ENCODE data around the gene LPIN3.

The LPIN3 gene

DNA sequence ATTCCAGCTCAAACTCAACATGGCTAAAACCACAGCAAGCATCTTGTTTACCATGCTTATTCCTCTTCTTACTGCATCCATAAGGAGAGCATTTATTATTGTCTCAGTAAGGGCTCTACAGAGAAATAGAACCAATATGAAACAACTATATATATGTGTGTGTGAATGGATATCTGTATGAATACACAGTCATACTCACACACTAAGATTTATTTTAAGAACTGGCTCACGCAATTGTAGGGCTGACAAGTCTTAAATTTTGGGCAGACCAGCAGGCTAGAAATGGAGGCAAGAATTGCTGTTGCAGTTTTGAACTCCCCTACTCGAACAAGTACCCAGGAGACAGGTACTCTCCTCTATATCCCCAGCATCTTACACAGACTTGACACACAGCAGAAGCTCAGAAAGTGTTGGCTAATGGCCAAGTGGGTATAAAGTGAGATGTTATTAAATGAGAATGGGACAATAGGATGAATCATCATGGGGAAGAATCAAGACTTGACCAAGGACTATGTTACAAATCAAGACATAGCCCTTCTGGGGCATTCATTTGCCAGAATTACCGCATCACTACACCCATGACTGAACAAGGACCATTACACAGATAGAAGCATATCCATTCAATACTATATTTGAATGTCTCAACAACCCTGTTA is 36.1 kb upstream of the LPIN3 start:
- H3K4me1 ChIP-seq (ENCODE audit: control extremely low read depth in 1 of 4, control insufficient read depth in 4 of 4, insufficient read depth in 4 of 4, low read length in 3 of 4) = peaks cover 8 to 28% (median 22%) of the 10 kb centered on the region in 4 experiments
- ChIA-PET POLR2A (interaction anchor here (1.0 kb wide), 1 partner anchor 19 kb away, joined by 3 read pairs; no protein-coding TSS in a partner anchor), CTCF (interaction anchor here (1.5 kb wide), 1 partner anchor 12 kb away, joined by 4 read pairs; no protein-coding TSS in a partner anchor)
- H3K9me3 ChIP-seq (ENCODE audit: control extremely low read depth in 1 of 5, control insufficient read depth in 4 of 5, insufficient read depth in 2 of 5, low read depth in 1 of 5, low read length in 4 of 5) = no peaks in the 10 kb centered on the region
- WGBS (ENCODE audit: insufficient coverage) = 100% methylated on average over 1 of the region's 3 CpGs
- H3K4me3 ChIP-seq (ENCODE audit: control insufficient read depth in 1 of 7, extremely low read depth in 1 of 7, insufficient read depth in 4 of 7, low read depth in 2 of 7, low read length in 6 of 7) = peak overlapping the region in 1 of 7 experiments; percentile 31
- no peaks in the 10 kb centered on the region for H3K36me3 ChIP-seq (ENCODE audit: control insufficient read depth in 4 of 4, insufficient read depth in 4 of 4, low read length in 3 of 4)
- H3K27ac ChIP-seq (ENCODE audit: insufficient read depth in 1 of 2, low read depth in 1 of 2, low read length in 2 of 2, poor library complexity in 1 of 2, severe bottlenecking in 2 of 2) = no peak overlapping the region
- H3K27me3 ChIP-seq (replicated peaks in 2 of 5; ENCODE audit: control insufficient read depth in 4 of 5, insufficient read depth in 5 of 5, low read length in 4 of 5) = no peaks in the 10 kb centered on the region
- no peak for DNase-seq

DNA sequence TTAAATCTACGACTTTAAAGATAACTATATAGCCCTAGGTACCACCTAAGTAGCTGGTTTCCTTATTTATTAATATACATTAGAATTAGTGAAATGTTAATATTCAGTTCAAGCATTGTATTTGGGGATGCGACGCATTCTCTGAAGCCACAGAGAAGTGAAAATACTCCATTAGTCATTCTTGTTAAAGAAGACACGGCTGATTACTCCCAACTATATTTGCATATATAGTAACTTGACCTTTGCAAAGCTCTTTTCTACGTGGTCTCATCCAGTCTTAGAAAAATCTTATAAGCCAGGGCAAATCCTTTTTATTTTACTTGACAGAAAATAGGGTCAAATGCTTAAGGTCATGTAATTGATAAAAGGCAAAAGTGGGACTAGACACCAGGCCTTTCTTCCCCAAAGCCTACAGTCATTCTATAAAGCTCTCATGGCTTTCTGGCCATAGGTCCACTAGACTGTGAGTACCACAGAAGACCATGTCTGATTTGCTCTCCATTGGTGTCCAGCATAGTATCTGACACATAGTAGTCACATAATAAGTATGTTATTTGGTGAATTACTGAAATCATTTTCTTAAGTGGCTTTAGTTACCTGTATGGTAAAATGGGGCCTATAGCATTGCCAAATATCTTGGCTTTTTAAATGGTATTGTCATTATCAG is 34.4 kb upstream of the LPIN3 start:
- no peaks in the 10 kb centered on the region for H3K36me3 ChIP-seq (ENCODE audit: control insufficient read depth in 4 of 4, insufficient read depth in 4 of 4, low read length in 3 of 4)
- 100% methylated on average over 3 of the region's 5 CpGs for WGBS (ENCODE audit: insufficient coverage)
- POLR2A ChIA-PET = no interaction called here
- H3K27me3 ChIP-seq (replicated peaks in 2 of 5; ENCODE audit: control insufficient read depth in 4 of 5, insufficient read depth in 5 of 5, low read length in 4 of 5) = no peaks in the 10 kb centered on the region
- no peak overlapping the region for H3K4me3 ChIP-seq (ENCODE audit: control insufficient read depth in 1 of 7, extremely low read depth in 1 of 7, insufficient read depth in 4 of 7, low read depth in 2 of 7, low read length in 6 of 7)
- no peak overlapping the region for H3K27ac ChIP-seq (ENCODE audit: insufficient read depth in 1 of 2, low read depth in 1 of 2, low read length in 2 of 2, poor library complexity in 1 of 2, severe bottlenecking in 2 of 2)
- DNase-seq = no peak
- CTCF ChIA-PET = interaction anchor here (0.8 kb wide), 1 partner anchor 133 kb away, joined by 3 read pairs; no protein-coding TSS in a partner anchor
- H3K4me1 ChIP-seq (ENCODE audit: control extremely low read depth in 1 of 4, control insufficient read depth in 4 of 4, insufficient read depth in 4 of 4, low read length in 3 of 4) = peaks cover 8 to 31% (median 27%) of the 10 kb centered on the region in 4 experiments
- no peaks in the 10 kb centered on the region for H3K9me3 ChIP-seq (ENCODE audit: control extremely low read depth in 1 of 5, control insufficient read depth in 4 of 5, insufficient read depth in 2 of 5, low read depth in 1 of 5, low read length in 4 of 5)

DNA sequence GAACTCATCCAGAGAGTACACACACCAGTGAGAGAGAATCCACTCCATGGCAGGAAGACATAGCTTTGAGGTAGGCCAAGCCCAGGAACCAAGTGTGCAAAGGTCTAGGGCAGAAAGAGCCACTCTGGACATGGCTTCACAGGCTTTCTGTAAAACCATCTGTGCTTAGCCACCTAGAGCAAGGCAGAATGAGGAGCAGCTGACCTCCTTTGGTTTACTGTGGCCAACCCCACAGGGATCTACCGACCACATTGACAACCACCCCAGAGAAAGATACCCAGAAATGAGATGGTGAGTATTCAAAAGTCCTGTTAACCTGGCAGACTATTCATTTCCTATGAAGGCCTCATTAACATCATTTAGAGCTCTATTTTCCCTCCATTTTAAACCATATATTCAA is 33.6 kb upstream of the LPIN3 start:
- H3K27ac ChIP-seq (ENCODE audit: insufficient read depth in 1 of 2, low read depth in 1 of 2, low read length in 2 of 2, poor library complexity in 1 of 2, severe bottlenecking in 2 of 2) = no peak overlapping the region
- H3K36me3 ChIP-seq (ENCODE audit: control insufficient read depth in 4 of 4, insufficient read depth in 4 of 4, low read length in 3 of 4) = peaks cover 0 to 2% (median 0%) of the 10 kb centered on the region in 4 experiments
- H3K27me3 ChIP-seq (replicated peaks in 2 of 5; ENCODE audit: control insufficient read depth in 4 of 5, insufficient read depth in 5 of 5, low read length in 4 of 5) = no peaks in the 10 kb centered on the region
- ChIA-PET CTCF (interaction anchor here (0.9 kb wide), 1 partner anchor 172 kb away, joined by 3 read pairs; no protein-coding TSS in a partner anchor), POLR2A (interaction anchor here (0.5 kb wide), 1 partner anchor 236 kb away, joined by 3 read pairs; no protein-coding TSS in a partner anchor)
- H3K4me3 ChIP-seq (ENCODE audit: control insufficient read depth in 1 of 7, extremely low read depth in 1 of 7, insufficient read depth in 4 of 7, low read depth in 2 of 7, low read length in 6 of 7) = no peak overlapping the region
- no peaks in the 10 kb centered on the region for H3K9me3 ChIP-seq (ENCODE audit: control extremely low read depth in 1 of 5, control insufficient read depth in 4 of 5, insufficient read depth in 2 of 5, low read depth in 1 of 5, low read length in 4 of 5)
- peaks cover 8 to 31% (median 27%) of the 10 kb centered on the region in 4 experiments for H3K4me1 ChIP-seq (ENCODE audit: control extremely low read depth in 1 of 4, control insufficient read depth in 4 of 4, insufficient read depth in 4 of 4, low read length in 3 of 4)
- no peak for DNase-seq
- WGBS (ENCODE audit: insufficient coverage) = 100% methylated on average over 1 of the region's 1 CpG

DNA sequence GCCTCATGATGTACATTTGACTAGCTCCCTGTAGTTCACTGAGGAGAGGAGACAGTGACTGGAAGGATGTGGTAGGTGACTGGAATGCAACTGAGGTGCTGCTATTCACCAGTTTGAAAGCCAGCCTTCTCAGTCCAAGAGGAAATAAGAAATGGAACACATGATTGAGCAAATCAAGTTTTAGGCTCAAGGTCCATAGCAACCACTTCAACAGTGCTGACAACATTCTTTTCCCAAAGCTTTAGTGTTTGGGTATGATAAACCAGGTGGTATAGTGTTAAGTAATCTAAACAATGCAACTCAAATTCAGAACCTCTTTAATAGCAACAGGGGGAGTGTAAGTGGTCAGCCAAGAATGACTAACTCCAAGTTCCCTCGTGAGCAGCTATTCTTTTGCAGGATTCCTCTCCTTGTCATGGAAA is 32.3 kb upstream of the LPIN3 start:
- H3K27me3 ChIP-seq (replicated peaks in 2 of 5; ENCODE audit: control insufficient read depth in 4 of 5, insufficient read depth in 5 of 5, low read length in 4 of 5) = no peaks in the 10 kb centered on the region
- CTCF ChIA-PET = no interaction called here
- H3K4me1 ChIP-seq (ENCODE audit: control extremely low read depth in 1 of 4, control insufficient read depth in 4 of 4, insufficient read depth in 4 of 4, low read length in 3 of 4) = peaks cover 8 to 31% (median 27%) of the 10 kb centered on the region in 4 experiments
- DNase-seq = peak in 2 of 3 donors; percentile 22 to 44
- peaks cover 0 to 3% (median 0%) of the 10 kb centered on the region in 4 experiments for H3K36me3 ChIP-seq (ENCODE audit: control insufficient read depth in 4 of 4, insufficient read depth in 4 of 4, low read length in 3 of 4)
- POLR2A ChIA-PET = no interaction called here
- WGBS (ENCODE audit: insufficient coverage) = no CpG with 5 or more reads among the region's 1 CpG
- no peaks in the 10 kb centered on the region for H3K9me3 ChIP-seq (ENCODE audit: control extremely low read depth in 1 of 5, control insufficient read depth in 4 of 5, insufficient read depth in 2 of 5, low read depth in 1 of 5, low read length in 4 of 5)
- peak overlapping the region in 1 of 7 experiments; percentile 27 for H3K4me3 ChIP-seq (ENCODE audit: control insufficient read depth in 1 of 7, extremely low read depth in 1 of 7, insufficient read depth in 4 of 7, low read depth in 2 of 7, low read length in 6 of 7)
- no peak overlapping the region for H3K27ac ChIP-seq (ENCODE audit: insufficient read depth in 1 of 2, low read depth in 1 of 2, low read length in 2 of 2, poor library complexity in 1 of 2, severe bottlenecking in 2 of 2)

DNA sequence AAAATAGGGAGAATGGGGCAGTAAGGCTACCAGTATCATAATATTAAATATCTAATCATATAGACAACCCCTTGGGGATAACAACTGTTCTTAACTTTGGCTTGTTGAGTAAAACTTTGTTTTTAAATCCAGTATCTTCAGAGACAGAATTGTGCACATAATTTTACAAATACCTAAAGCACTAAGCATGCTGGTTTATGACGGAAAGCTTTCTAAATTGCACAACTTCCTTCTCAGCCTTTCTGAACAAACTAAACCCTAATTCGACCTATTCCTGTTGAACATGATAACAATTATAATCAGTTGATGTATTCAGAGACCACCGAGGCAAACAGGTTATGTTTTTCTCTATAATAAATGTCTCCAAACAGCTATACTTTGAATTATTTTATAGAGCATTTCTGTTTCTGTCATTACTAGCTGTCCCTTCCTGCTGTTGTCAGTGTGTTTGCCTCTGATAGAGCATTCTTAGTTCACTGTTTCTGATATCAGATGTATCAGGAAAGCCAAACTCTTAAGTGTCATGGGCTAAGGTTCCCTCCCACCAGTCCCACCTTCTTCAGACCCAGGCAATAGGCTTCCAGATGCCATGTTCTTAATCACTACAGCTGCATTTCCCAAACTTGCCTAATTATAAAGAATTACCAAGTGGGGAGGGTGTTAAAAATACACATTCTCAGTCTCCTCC is 31.8 kb upstream of the LPIN3 start:
- H3K4me1 ChIP-seq (ENCODE audit: control extremely low read depth in 1 of 4, control insufficient read depth in 4 of 4, insufficient read depth in 4 of 4, low read length in 3 of 4) = peaks cover 8 to 29% (median 27%) of the 10 kb centered on the region in 4 experiments
- 0% methylated on average over 1 of the region's 3 CpGs for WGBS (ENCODE audit: insufficient coverage)
- peak; percentile 21 to 60 (median 36) for DNase-seq
- ChIA-PET POLR2A (interaction anchor here (0.6 kb wide), 1 partner anchor 1546 kb away, joined by 4 read pairs; no protein-coding TSS in a partner anchor), CTCF (no interaction called here)
- H3K9me3 ChIP-seq (ENCODE audit: control extremely low read depth in 1 of 5, control insufficient read depth in 4 of 5, insufficient read depth in 2 of 5, low read depth in 1 of 5, low read length in 4 of 5) = no peaks in the 10 kb centered on the region
- peak overlapping the region in 1 of 7 experiments; percentile 27 for H3K4me3 ChIP-seq (ENCODE audit: control insufficient read depth in 1 of 7, extremely low read depth in 1 of 7, insufficient read depth in 4 of 7, low read depth in 2 of 7, low read length in 6 of 7)
- peaks cover 0 to 3% (median 0%) of the 10 kb centered on the region in 4 experiments for H3K36me3 ChIP-seq (ENCODE audit: control insufficient read depth in 4 of 4, insufficient read depth in 4 of 4, low read length in 3 of 4)
- no peaks in the 10 kb centered on the region for H3K27me3 ChIP-seq (replicated peaks in 2 of 5; ENCODE audit: control insufficient read depth in 4 of 5, insufficient read depth in 5 of 5, low read length in 4 of 5)
- peak overlapping the region in 1 of 2 experiments; percentile 60 for H3K27ac ChIP-seq (ENCODE audit: insufficient read depth in 1 of 2, low read depth in 1 of 2, low read length in 2 of 2, poor library complexity in 1 of 2, severe bottlenecking in 2 of 2)

DNA sequence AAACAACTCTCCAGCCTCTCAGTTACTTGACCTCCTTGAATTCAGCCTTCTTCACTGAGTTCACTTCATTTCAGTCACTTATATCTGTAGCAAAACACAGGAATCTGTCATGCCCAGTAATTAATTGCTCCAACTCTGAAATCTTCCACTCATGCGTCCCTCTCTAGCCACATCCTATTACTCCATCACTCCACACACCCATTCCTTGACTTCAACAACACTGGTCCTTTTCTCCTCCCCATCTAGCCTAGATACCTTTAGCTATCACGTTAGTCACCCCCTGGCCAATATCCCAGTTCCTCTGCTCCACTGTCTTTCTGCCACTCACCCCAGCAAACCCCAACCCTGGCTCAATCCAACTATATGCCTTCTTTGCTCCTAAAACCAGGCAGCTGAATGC is 30.8 kb upstream of the LPIN3 start:
- no peak overlapping the region for H3K4me3 ChIP-seq (ENCODE audit: control insufficient read depth in 1 of 7, extremely low read depth in 1 of 7, insufficient read depth in 4 of 7, low read depth in 2 of 7, low read length in 6 of 7)
- H3K9me3 ChIP-seq (ENCODE audit: control extremely low read depth in 1 of 5, control insufficient read depth in 4 of 5, insufficient read depth in 2 of 5, low read depth in 1 of 5, low read length in 4 of 5) = no peaks in the 10 kb centered on the region
- H3K4me1 ChIP-seq (ENCODE audit: control extremely low read depth in 1 of 4, control insufficient read depth in 4 of 4, insufficient read depth in 4 of 4, low read length in 3 of 4) = peaks cover 4 to 25% (median 23%) of the 10 kb centered on the region in 4 experiments
- ChIA-PET POLR2A (no interaction called here), CTCF (interaction anchor here (1.1 to 1.5 kb wide), 2 partner anchors 8 to 28 kb away, joined by 3 read pairs; no protein-coding TSS in a partner anchor)
- DNase-seq = no peak
- peaks cover 0 to 3% (median 0%) of the 10 kb centered on the region in 4 experiments for H3K36me3 ChIP-seq (ENCODE audit: control insufficient read depth in 4 of 4, insufficient read depth in 4 of 4, low read length in 3 of 4)
- WGBS (ENCODE audit: insufficient coverage) = 44% methylated on average over 2 of the region's 2 CpGs
- no peaks in the 10 kb centered on the region for H3K27me3 ChIP-seq (replicated peaks in 2 of 5; ENCODE audit: control insufficient read depth in 4 of 5, insufficient read depth in 5 of 5, low read length in 4 of 5)
- peak overlapping the region in 1 of 2 experiments; percentile 60 for H3K27ac ChIP-seq (ENCODE audit: insufficient read depth in 1 of 2, low read depth in 1 of 2, low read length in 2 of 2, poor library complexity in 1 of 2, severe bottlenecking in 2 of 2)
